CD1c-positive myeloid dendritic cell (primary cell): ENCODE results near the gene OR6T1.

Source experiments
- DNase-seq: peaks from one replicate; pipeline ENCODE4 v3.0.0-alpha.2; 2016; ENCODE audit errors: extremely low spot score

The OR6T1 gene, protein sequence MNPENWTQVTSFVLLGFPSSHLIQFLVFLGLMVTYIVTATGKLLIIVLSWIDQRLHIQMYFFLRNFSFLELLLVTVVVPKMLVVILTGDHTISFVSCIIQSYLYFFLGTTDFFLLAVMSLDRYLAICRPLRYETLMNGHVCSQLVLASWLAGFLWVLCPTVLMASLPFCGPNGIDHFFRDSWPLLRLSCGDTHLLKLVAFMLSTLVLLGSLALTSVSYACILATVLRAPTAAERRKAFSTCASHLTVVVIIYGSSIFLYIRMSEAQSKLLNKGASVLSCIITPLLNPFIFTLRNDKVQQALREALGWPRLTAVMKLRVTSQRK

GRCh38 chr11:123943738-123944137 lies at the start of gene OR6T1:
Gene OR6T1, minus strand, starts transcription at chr11:123943838. Its CDS starts 0 bp downstream, at chr11:123943838.
- no peak for DNase-seq

- DNase-seq: no peak
Measured at GRCh38 chr11:123979311-123979710, 35.7 kb upstream of the OR6T1 start.

- no peak for DNase-seq
Measured at GRCh38 chr11:123977731-123978347, 34.2 kb upstream of the OR6T1 start, which contains the start of gene OR10S1. Gene OR10S1, minus strand, starts transcription at chr11:123977781. Its CDS starts 117 bp downstream, at chr11:123977664.

DNA sequence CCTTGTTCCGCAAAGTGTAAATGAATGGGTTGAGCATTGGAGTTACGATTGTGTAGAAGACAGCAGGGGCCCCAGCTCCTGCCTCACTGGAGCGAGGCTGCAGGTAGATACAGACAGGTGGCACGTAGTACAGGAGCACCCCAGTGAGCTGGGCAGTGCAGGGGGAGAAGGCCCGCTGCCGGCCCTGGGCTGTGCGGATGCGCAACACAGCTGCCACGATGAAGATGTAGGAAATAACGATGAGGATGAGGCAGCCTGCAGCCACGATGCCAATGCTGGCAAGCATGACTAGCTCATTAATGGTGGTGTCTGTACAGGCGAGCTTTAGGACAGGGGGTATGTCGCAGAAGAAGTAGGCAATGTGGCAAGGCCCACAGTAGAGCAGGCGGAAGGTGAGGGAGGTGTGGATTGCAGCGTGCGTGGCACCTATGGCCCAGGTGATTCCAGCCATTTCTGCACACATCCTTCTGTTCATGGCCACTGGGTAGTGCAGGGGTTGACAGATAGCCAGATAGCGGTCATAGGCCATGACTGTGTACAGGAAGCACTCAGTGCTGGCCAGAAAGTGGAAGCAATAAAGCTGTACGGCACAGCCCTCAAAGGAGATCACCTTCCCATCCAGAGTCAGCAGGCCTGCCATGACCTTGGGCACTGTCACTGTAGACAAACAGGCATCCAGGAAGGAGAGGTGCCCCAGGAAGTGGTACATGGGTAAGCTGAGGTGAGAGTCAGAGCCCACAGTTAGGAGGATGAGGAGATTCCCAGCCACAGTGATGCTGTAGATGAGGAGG lies 33.3 kb upstream of the OR6T1 start:
- no peak for DNase-seq

GRCh38 chr11:123973816-123974215 lies 30.2 kb upstream of the OR6T1 start:
- no peak for DNase-seq

DNA sequence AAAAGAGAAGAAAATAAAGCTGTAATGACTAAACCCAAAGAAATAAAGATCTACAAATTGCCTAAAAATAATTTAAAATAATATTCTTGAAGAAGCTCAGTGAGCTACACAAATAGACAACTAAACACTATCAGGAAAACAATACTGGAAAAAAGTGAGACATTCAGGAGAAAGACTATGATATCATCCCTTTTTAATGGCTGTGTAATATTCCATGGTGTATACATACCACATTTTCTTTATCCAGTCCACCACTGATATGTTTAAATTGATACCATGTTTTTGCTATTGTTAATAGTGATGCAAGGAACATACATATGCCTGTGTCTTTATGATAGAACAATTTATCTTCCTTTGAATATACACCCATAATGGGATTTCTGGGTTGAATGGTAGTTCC lies 13.1 kb upstream of the OR6T1 start:
- DNase-seq: no peak

DNA sequence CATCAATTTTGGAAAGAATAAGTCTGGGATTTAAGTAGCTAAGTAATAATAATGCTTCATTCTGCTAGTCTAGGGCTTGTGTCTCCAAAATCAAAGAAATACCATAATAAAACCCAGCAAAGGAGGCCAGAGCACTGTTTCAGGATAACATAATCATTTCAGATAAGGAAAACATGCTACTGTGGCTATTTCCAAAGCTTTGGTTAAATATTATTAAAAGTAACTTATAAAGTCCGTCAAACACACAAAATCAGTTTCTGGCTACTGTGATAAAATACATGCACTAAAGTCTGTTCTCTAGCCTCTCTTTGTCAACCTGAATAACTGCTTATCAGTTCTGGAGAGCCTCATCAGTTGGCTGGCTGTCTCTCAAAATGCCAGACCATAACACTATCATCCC lies 1.5 kb upstream of the OR6T1 start:
- DNase-seq: no peak

- DNase-seq: no peak
Measured at GRCh38 chr11:123942413-123942812, 1.2 kb downstream of the OR6T1 start.

DNA sequence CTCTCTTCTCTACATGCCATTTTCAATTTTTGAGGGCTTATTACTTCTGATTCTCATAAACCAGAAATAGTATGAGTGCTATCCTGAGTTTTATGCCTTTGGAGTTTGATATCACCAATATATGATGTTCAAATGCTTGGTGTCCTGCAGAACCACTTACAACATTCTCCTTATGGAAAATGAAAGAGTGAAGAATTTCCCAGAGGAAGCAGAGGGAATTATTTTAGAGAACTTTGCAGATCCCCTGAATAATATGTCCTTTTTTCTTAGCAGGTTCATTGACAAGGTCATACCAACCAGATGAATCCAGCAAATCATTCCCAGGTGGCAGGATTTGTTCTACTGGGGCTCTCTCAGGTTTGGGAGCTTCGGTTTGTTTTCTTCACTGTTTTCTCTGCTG lies 4.3 kb downstream of the OR6T1 start, which contains the start of gene OR4D5:
TSS of gene OR4D5 (plus strand) at position 301 of the 400 bp plus-strand sequence. CDS start at position 301, 0 bp downstream.
- DNase-seq: no peak

DNA sequence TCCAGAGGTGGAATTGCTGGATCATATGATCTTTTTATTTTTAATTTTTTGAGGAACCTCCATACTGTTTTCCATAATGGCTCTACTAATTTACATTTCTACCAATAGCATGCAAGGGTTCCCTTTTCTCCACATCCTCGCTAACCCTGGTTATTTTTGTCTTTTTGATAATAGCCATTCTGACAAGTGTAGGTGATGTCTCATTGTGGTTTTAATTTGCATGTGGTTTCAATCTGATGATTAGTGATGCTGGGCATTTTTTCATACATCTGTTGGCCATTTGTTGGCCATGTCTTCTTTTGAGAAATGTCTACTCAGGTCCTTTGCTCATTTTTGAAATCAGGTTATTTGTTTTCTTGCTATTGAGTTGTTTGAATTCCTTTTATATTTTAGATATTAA lies 19.6 kb downstream of the OR6T1 start:
- no peak for DNase-seq

- no peak for DNase-seq
Measured at GRCh38 chr11:123920943-123921342, 22.7 kb downstream of the OR6T1 start.

DNA sequence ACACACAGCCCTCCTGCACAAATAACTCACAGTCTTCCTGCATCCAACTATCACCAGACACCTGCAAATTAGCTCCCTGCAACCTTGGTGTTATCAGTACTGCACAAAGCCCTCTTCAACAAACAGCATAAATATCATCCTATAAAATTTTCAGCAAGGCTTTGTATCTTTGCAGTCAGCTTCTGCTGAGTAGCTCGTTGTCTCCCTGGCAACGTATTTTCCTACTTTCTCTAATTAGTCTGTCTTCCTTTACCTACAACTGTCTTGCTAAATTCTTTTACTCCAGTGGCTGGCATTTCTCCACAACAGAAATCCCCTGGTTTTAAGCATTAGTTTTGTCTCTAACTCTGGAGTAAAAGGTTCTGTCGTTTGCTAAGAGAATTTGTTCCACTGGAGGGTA lies 37.8 kb downstream of the OR6T1 start:
- no peak for DNase-seq

DNA sequence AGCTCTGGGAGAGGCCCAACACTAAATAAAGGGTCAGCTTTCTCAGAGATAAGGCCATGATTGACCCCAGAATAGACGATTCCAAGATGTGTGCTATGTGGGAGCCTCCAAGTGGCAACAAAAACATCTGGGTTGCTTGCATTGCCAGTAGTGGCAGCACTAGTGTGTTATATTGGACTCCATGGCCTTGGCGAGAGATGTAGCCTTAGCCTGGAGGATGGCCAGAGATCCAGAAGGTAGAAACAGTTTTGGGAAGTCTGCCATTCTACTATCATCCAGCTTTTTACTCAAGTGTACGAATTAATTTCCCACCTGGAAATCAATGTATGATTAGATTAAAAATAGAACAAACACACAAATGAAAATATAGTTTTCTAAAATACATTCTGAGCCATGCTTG lies 38.7 kb downstream of the OR6T1 start:
- DNase-seq: no peak

GRCh38 chr11:123903932-123904331 lies 39.7 kb downstream of the OR6T1 start:
- DNase-seq: no peak

- DNase-seq: no peak
Measured at GRCh38 chr11:123901867-123902266, 41.8 kb downstream of the OR6T1 start, which contains the start of gene OR8D4. Gene OR8D4, plus strand, starts transcription at chr11:123902167. Its CDS starts 4,265 bp downstream, at chr11:123906432.

DNA sequence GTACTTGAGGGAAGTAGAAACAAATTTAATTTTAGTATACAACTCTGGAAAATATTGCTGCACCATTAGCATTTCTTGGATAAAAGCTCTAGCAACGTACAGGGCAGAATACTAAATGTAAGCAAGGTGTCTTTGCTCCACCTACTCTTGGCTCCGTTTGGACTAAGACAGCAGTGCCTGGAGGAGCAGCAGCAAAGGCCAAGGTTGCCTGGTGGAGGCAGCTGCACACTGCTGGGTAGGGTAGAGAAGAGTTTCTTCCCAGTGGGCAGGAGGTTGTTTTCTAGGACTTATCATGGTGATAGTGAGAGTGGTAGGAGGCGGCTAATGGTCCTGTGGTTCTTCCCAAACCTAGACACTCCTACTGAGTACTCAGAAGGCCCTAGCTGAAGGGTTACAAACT lies 43.8 kb downstream of the OR6T1 start:
- DNase-seq: no peak
